NK-92 (cell line): ENCODE results near the gene RIMBP2.
"Not testable (repeated sequence)": the region's sequence is repeated elsewhere in the genome, so short reads cannot be mapped to it uniquely, and the experiment has no call there.

Experiments used
- DNase-seq: peaks from one replicate; lab custom pipeline; 2025; ENCODE audit not compliant: unreplicated experiment; lab: John Stamatoyannopoulos, UW

Gene RIMBP2

GRCh38 chr12:130606231-130606630, 109.9 kb downstream of the RIMBP2 start:
- no peak for DNase-seq

GRCh38 chr12:130603396-130603965, 112.6 kb downstream of the RIMBP2 start:
- DNase-seq: no peak

- no peak for DNase-seq
Observed at GRCh38 chr12:130602251-130602650, 113.8 kb downstream of the RIMBP2 start.

GRCh38 chr12:130601327-130601726, 114.8 kb downstream of the RIMBP2 start:
- no peak for DNase-seq

GRCh38 chr12:130596241-130596640, 119.9 kb downstream of the RIMBP2 start:
- no peak for DNase-seq

GRCh38 chr12:130595566-130595965, 120.5 kb downstream of the RIMBP2 start:
- no peak for DNase-seq

- no peak for DNase-seq
Observed at GRCh38 chr12:130593056-130593455, 123.0 kb downstream of the RIMBP2 start.

- no peak for DNase-seq
Observed at GRCh38 chr12:130592641-130593040, 123.5 kb downstream of the RIMBP2 start.

GRCh38 chr12:130591736-130592135, 124.4 kb downstream of the RIMBP2 start:
- DNase-seq: no peak

GRCh38 chr12:130590685-130591084, 125.4 kb downstream of the RIMBP2 start:
- no peak for DNase-seq

GRCh38 chr12:130589540-130590317, 126.4 kb downstream of the RIMBP2 start:
- DNase-seq: no peak

GRCh38 chr12:130588696-130589539, 127.2 kb downstream of the RIMBP2 start:
- DNase-seq: no peak

- DNase-seq: no peak
Observed at GRCh38 chr12:130587966-130588365, 128.1 kb downstream of the RIMBP2 start.

- not testable (repeated sequence) for DNase-seq
Observed at GRCh38 chr12:130584475-130584874, 131.6 kb downstream of the RIMBP2 start.

- no peak for DNase-seq
Observed at GRCh38 chr12:130583800-130584199, 132.3 kb downstream of the RIMBP2 start.

- DNase-seq: no peak
Observed at GRCh38 chr12:130583317-130583716, 132.8 kb downstream of the RIMBP2 start.

GRCh38 chr12:130582286-130582685, 133.8 kb downstream of the RIMBP2 start:
- DNase-seq: no peak

GRCh38 chr12:130581782-130582181, 134.3 kb downstream of the RIMBP2 start:
- no peak for DNase-seq

GRCh38 chr12:130579231-130579630, 136.9 kb downstream of the RIMBP2 start:
- no peak for DNase-seq

- DNase-seq: no peak
Observed at GRCh38 chr12:130577351-130577750, 138.7 kb downstream of the RIMBP2 start.

GRCh38 chr12:130576371-130576816, 139.7 kb downstream of the RIMBP2 start:
- DNase-seq: no peak

GRCh38 chr12:130574402-130574801, 141.7 kb downstream of the RIMBP2 start:
- DNase-seq: no peak
